Cortex of kidney (tissue), 1 donor: ENCODE results near the gene UBE2I.
"Not testable (repeated sequence)": the region's sequence is repeated elsewhere in the genome, so short reads cannot be mapped to it uniquely, and the experiment has no call there.

Source experiments
- DNase-seq: peaks from one replicate; lab custom pipeline; 2025; lab: John Stamatoyannopoulos, UW

UBE2I gene

GRCh38 chr16:1314399-1315068 lies 5.1 kb downstream of the UBE2I start:
- no peak for DNase-seq

- no peak for DNase-seq
Measured at GRCh38 chr16:1315081-1316032, 5.9 kb downstream of the UBE2I start.

- DNase-seq: no peak
Measured at GRCh38 chr16:1316033-1316405, 6.6 kb downstream of the UBE2I start.

GRCh38 chr16:1317479-1318267 lies 8.2 kb downstream of the UBE2I start:
- DNase-seq: no peak

GRCh38 chr16:1318268-1318545 lies 8.8 kb downstream of the UBE2I start:
- DNase-seq: no peak

GRCh38 chr16:1319041-1319440 lies 9.6 kb downstream of the UBE2I start:
- no peak for DNase-seq

- DNase-seq: no peak
Measured at GRCh38 chr16:1320097-1320496, 10.7 kb downstream of the UBE2I start.

- DNase-seq: no peak
Measured at GRCh38 chr16:1320658-1321240, 11.3 kb downstream of the UBE2I start.

- no peak for DNase-seq
Measured at GRCh38 chr16:1322407-1322806, 13.0 kb downstream of the UBE2I start.

GRCh38 chr16:1323296-1324239 lies 14.1 kb downstream of the UBE2I start:
- no peak for DNase-seq

GRCh38 chr16:1324286-1324826 lies 14.9 kb downstream of the UBE2I start:
- no peak for DNase-seq

- no peak for DNase-seq
Measured at GRCh38 chr16:1325261-1325660, 15.8 kb downstream of the UBE2I start.

GRCh38 chr16:1325673-1326371 lies 16.4 kb downstream of the UBE2I start:
- DNase-seq: no peak

- DNase-seq: no peak
Measured at GRCh38 chr16:1326391-1326790, 17.0 kb downstream of the UBE2I start.

GRCh38 chr16:1326946-1327618 lies 17.6 kb downstream of the UBE2I start:
- DNase-seq: no peak

- DNase-seq: no peak
Measured at GRCh38 chr16:1327619-1327947, 18.1 kb downstream of the UBE2I start.

- not testable (repeated sequence) for DNase-seq
Measured at GRCh38 chr16:1328136-1328535, 18.7 kb downstream of the UBE2I start.

GRCh38 chr16:1328961-1329360 lies 19.5 kb downstream of the UBE2I start:
- DNase-seq: not testable (repeated sequence)

- DNase-seq: no peak
Measured at GRCh38 chr16:1330260-1330914, 21.0 kb downstream of the UBE2I start.
